Stimulated activated CD4-positive, alpha-beta T cell treated with anti-CD3 and anti-CD28 coated beads, TNF-alpha, amount 100 ng/mL, for 1 hour (primary cell): ENCODE data around the gene VCPKMT.

ENCODE experiments used
- DNase-seq, 3 donors: peaks; one replicate each; pipeline ENCODE4 v3.0.0-alpha.2; 2020; ENCODE audit warnings: low read depth in 3 of 3, low spot score in 1 of 3

Gene VCPKMT

GRCh38 chr14:50067723-50068495, 48.5 kb downstream of the VCPKMT start:
- DNase-seq: no peak

GRCh38 chr14:50065583-50065982, 50.8 kb downstream of the VCPKMT start:
- DNase-seq: no peak

GRCh38 chr14:50064993-50065392, 51.4 kb downstream of the VCPKMT start:
- DNase-seq: no peak

GRCh38 chr14:50063876-50064420, 52.4 kb downstream of the VCPKMT start:
- no peak for DNase-seq

GRCh38 chr14:50062438-50063085, 53.8 kb downstream of the VCPKMT start:
- DNase-seq: peak; percentile 52 to 74 (median 66)

GRCh38 chr14:50061664-50062437, 54.5 kb downstream of the VCPKMT start:
- DNase-seq: peak in 1 of 3 donors; percentile 26

GRCh38 chr14:50060871-50061663, 55.3 kb downstream of the VCPKMT start:
- DNase-seq: no peak

DNA sequence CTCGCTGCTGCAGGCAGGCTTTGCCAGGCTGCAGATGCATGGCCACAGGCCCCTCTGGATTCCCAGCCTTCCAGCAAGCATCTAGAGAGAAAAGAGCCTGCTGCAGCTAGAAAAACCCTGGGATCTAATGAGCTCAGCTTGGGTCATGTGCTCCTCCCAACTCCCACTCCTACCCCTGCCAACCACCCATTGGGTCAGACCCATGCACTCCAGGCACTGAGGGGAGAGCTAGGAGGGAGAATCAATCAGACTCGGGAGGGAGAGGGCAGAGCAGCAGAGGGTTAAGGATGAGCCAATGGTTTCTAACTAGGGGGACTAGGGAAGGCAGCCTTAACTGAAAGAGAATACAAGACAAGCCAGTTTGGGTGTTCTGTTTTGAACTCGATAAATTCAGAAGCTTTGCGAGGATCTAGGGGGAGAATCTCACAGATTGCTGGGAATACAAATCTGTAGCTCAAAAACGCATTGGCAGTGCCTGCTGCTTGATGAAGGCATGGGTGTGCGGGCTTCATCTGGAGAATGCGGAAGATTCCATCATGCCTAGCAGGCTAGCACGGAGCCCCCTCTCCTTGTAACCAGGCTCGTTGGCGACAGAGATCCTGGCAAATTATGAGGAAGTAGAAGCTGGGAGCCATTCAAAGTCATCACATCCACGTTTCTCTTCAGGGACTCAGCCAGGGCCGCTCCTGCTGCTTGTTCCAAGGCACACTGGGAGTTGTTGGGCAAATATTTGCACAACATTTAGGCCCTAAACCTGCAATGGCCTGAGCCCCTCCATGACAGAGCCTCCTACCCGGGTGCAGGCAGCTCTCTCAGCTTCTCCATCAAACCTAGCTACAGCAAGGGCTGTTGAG, 56.4 kb downstream of the VCPKMT start:
- DNase-seq: no peak
